B cell (primary cell): ENCODE results near the gene MOV10L1. TPM values are rescaled to one million over a fixed set of nuclear protein-coding genes. Genes with fewer than 3 reads are reported as not detected.

Experiments used
- ATAC-seq: fragments of 200-7000 bp; cut with Tn5 transposase; one replicate; pipeline ENCODE4 v1.10.0; 2021; ENCODE audit warnings: low read depth, mild to moderate bottlenecking, moderate number of reproducible peaks, moderate library complexity
- CTCF ChIA-PET: fragments of 350-600 bp; sonication (Branson Sonifier 250); formaldehyde crosslinking; loops from one replicate; lab custom pipeline; 2021; ENCODE audit warnings: antibody characterized with exemption, inconsistent platforms; lab: Charles Lee
- POLR2A ChIA-PET: fragments of 350-600 bp; sonication (Branson Sonifier 250); formaldehyde crosslinking; loops from one replicate; lab custom pipeline; 2021; ENCODE audit warnings: antibody characterized with exemption; lab: Charles Lee
- DNase-seq: peaks from one replicate; pipeline ENCODE4 v3.0.0; 2013
- H2AFZ ChIP-seq: 2 replicates; pipeline ENCODE4 v1.6.1; 2012; ENCODE audit warnings: mild to moderate bottlenecking, low read depth, low read length; ENCODE audit not compliant: insufficient read depth, poor library complexity, severe bottlenecking
- H3K27ac ChIP-seq, 2 donors: 1 replicate in 1 of 2; 2 replicates in 1 of 2; pipeline ENCODE4 v1.5.1; 2012 to 2013; ENCODE audit warnings: low read length in 2 of 2, mild to moderate bottlenecking in 2 of 2, moderate library complexity in 1 of 2
- H3K27me3 ChIP-seq, 4 experiments: fragments of 200-600 bp in 1 of 4; sonication (generic) in 1 of 4; replicated peaks in 1 of 4; 1 replicate in 2 of 4; 2 replicates in 2 of 4; pipeline versions ENCODE4 v1.6.1 to v1.7.0; 2013 to 2016; ENCODE audit warnings: low read length in 3 of 4, mild to moderate bottlenecking in 2 of 4, mixed read lengths in 1 of 4, moderate library complexity in 1 of 4; ENCODE audit not compliant: insufficient read depth in 4 of 4, control insufficient read depth in 3 of 4; ENCODE audit errors: control extremely low read depth in 1 of 4
- H3K36me3 ChIP-seq, 2 experiments: replicated peaks in 1 of 2; 1 replicate in 1 of 2; 2 replicates in 1 of 2; pipeline versions ENCODE4 v1.6.1 to v1.7.1; 2013; ENCODE audit warnings: low read length in 1 of 2; ENCODE audit not compliant: insufficient read depth in 2 of 2, control insufficient read depth in 1 of 2; ENCODE audit errors: control extremely low read depth in 1 of 2, extremely low read depth in 1 of 2
- H3K4me1 ChIP-seq, 2 donors: fragments of 200-600 bp in 1 of 2; sonication (generic) in 1 of 2; 1 replicate in 1 of 2; 2 replicates in 1 of 2; pipeline versions ENCODE4 v1.5.1 to v1.6.1; 2013 to 2017; ENCODE audit warnings: low read length in 2 of 2; ENCODE audit not compliant: control insufficient read depth in 2 of 2, insufficient read depth in 2 of 2
- H3K4me2 ChIP-seq: replicated peaks from 2 replicates; pipeline ENCODE3; 2012; ENCODE audit warnings: mild to moderate bottlenecking, low read depth, low read length; ENCODE audit not compliant: poor library complexity, severe bottlenecking
- H3K4me3 ChIP-seq, 5 experiments: fragments of 200-600 bp in 1 of 5; sonication (generic) in 1 of 5; 1 replicate in 3 of 5; 2 replicates in 2 of 5; pipeline versions ENCODE4 v1.5.1 to v1.7.0; 2011 to 2016; ENCODE audit warnings: low read length in 4 of 5, mild to moderate bottlenecking in 4 of 5, low read depth in 2 of 5, control low read depth in 1 of 5, moderate library complexity in 1 of 5; ENCODE audit not compliant: insufficient read depth in 1 of 5; ENCODE audit errors: control extremely low read depth in 1 of 5, extremely low read depth in 1 of 5
- H3K79me2 ChIP-seq: fragments of 200-600 bp; sonication (generic); one replicate; pipeline ENCODE4 v1.6.0; 2016; ENCODE audit warnings: low read length; ENCODE audit not compliant: control insufficient read depth, insufficient read depth
- H3K9ac ChIP-seq: fragments of 200-600 bp; sonication (generic); 2 replicates; pipeline ENCODE4 v1.6.1; 2017; ENCODE audit warnings: mild to moderate bottlenecking, low read length, moderate library complexity
- H3K9me3 ChIP-seq, 3 donors: one replicate each; pipeline versions ENCODE4 v1.6.1 to v1.7.1; 2013; ENCODE audit warnings: low read length in 2 of 3; ENCODE audit not compliant: control insufficient read depth in 2 of 3, insufficient read depth in 1 of 3; ENCODE audit errors: control extremely low read depth in 1 of 3
- H4K20me1 ChIP-seq: 2 replicates; pipeline ENCODE4 v1.6.0; 2012; ENCODE audit warnings: mild to moderate bottlenecking, low read length; ENCODE audit not compliant: insufficient read depth, control insufficient read depth, poor library complexity, severe bottlenecking
- H3K27ac Mint-ChIP-seq: one replicate; pipeline ENCODE4 v1.8.0; 2021; ENCODE audit warnings: mixed read lengths
- H3K27me3 Mint-ChIP-seq: one replicate; pipeline ENCODE4 v1.8.0; 2021; ENCODE audit warnings: mixed read lengths
- H3K4me1 Mint-ChIP-seq: one replicate; pipeline ENCODE4 v1.8.0; 2021; ENCODE audit warnings: mixed read lengths
- H3K4me3 Mint-ChIP-seq: one replicate; pipeline ENCODE4 v1.8.0; 2021; ENCODE audit warnings: mixed read lengths
- H3K9me3 Mint-ChIP-seq: one replicate; pipeline ENCODE4 v1.8.0; 2022; ENCODE audit warnings: mixed read lengths; ENCODE audit not compliant: insufficient read depth
- EZH2 ChIP-seq: IDR thresholded peaks from 2 replicates; pipeline ENCODE4 v1.6.1; 2012; ENCODE audit warnings: borderline replicate concordance, low read depth, mild to moderate bottlenecking, moderate library complexity, low read length; ENCODE audit not compliant: insufficient read depth, poor library complexity, severe bottlenecking
- WGBS: methylation state at CpG from one replicate; pipeline ENCODE4 v1.1.5; 2013; ENCODE audit warnings: missing lambda C conversion rate; ENCODE audit not compliant: insufficient coverage; 5-methylcytosine and 5-hydroxymethylcytosine counted together
- intact Hi-C: fragments of 100-400 bp; cut with micrococcal nuclease; formaldehyde crosslinking; loops from one replicate; pipeline ENCODE4 v1.10.0; 2022
- polyA plus RNA-seq: library from polyadenylated mRNA; depleted of rRNA; stranded (reverse); fragments of >200 nt; gene quantifications from 2 replicates; pipeline ENCODE4 v1.2.3, GENCODE V29; 2012
- total RNA-seq, 2 donors: library from RNA; stranded (reverse); fragments of 120-200 nt in 1 of 2; gene quantifications; 1 replicate in 1 of 2; 2 replicates in 1 of 2; pipeline versions ENCODE4 v1.2.3 to v1.2.4, GENCODE V29; 2013 to 2022
- TF ChIP-seq, protein P1 (sequence below): fragments of 200-600 bp; IDR thresholded peaks from one replicate; pipeline ENCODE4 v1.8.0; 2022; ENCODE audit warnings: antibody characterized with exemption, mild to moderate bottlenecking

MOV10L1 gene
- total and polyA plus RNA-seq, 2 donors (not counting 1 experiment from before 2014, with no cell fraction given) = not detected

DNA sequence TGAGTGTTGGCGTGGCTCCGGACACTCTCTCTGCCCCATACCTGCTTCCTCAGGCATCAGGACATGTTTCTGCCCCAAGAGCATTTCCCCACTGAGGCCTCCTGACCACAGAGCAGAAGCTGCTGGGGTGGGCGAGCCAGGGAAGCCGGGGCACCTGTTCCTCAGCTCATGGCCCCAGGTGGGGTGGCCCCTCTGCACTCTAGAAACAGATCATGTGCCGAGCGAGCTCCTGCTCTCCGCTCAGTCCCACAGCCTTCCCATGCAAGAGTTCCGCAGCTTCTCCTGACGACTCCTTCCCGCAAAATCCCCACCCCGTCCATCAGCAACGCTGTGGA is 58.3 kb downstream of the MOV10L1 start:
- 81% methylated on average over 12 of the region's 12 CpGs for WGBS
- Histone ChIP-seq H2AFZ (no peak overlapping the region), H3K27me3 (peaks cover 0 to 3% (median 0%) of the 10 kb centered on the region in 4 experiments), H3K9ac (no peak overlapping the region), H3K36me3 (no peaks in the 10 kb centered on the region), H3K4me3 (no peak overlapping the region), H3K79me2 (no peaks in the 10 kb centered on the region), H4K20me1 (no peaks in the 10 kb centered on the region), H3K9me3 (no peaks in the 10 kb centered on the region), H3K27ac (no peak overlapping the region), H3K4me1 (peaks cover 3 to 8% of the 10 kb centered on the region in 2 donors), H3K4me2 (no peak overlapping the region)
- Mint-ChIP-seq H3K9me3 (no peaks in the 10 kb centered on the region), H3K4me3 (no peak overlapping the region), H3K27me3 (peaks cover 6% of the 10 kb centered on the region), H3K27ac (no peak overlapping the region), H3K4me1 (peaks cover 7% of the 10 kb centered on the region)
- TF ChIP-seq EZH2 = no peak
- TF ChIP-seq, protein P1, sequence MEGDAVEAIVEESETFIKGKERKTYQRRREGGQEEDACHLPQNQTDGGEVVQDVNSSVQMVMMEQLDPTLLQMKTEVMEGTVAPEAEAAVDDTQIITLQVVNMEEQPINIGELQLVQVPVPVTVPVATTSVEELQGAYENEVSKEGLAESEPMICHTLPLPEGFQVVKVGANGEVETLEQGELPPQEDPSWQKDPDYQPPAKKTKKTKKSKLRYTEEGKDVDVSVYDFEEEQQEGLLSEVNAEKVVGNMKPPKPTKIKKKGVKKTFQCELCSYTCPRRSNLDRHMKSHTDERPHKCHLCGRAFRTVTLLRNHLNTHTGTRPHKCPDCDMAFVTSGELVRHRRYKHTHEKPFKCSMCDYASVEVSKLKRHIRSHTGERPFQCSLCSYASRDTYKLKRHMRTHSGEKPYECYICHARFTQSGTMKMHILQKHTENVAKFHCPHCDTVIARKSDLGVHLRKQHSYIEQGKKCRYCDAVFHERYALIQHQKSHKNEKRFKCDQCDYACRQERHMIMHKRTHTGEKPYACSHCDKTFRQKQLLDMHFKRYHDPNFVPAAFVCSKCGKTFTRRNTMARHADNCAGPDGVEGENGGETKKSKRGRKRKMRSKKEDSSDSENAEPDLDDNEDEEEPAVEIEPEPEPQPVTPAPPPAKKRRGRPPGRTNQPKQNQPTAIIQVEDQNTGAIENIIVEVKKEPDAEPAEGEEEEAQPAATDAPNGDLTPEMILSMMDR = no peak
- ChIA-PET CTCF (interaction anchor here (0.6 to 6.0 kb wide), 12 partner anchors 43 to 499 kb away, joined by 3 to 75 read pairs (median 5); no protein-coding TSS in a partner anchor), POLR2A (no interaction called here)
- ATAC-seq (no peak), DNase-seq (no peak)
- intact Hi-C loops = loop anchor here (2.0 kb wide), 1 partner anchor 53 kb away; the partner anchor contains the start of gene SELENOO

DNA sequence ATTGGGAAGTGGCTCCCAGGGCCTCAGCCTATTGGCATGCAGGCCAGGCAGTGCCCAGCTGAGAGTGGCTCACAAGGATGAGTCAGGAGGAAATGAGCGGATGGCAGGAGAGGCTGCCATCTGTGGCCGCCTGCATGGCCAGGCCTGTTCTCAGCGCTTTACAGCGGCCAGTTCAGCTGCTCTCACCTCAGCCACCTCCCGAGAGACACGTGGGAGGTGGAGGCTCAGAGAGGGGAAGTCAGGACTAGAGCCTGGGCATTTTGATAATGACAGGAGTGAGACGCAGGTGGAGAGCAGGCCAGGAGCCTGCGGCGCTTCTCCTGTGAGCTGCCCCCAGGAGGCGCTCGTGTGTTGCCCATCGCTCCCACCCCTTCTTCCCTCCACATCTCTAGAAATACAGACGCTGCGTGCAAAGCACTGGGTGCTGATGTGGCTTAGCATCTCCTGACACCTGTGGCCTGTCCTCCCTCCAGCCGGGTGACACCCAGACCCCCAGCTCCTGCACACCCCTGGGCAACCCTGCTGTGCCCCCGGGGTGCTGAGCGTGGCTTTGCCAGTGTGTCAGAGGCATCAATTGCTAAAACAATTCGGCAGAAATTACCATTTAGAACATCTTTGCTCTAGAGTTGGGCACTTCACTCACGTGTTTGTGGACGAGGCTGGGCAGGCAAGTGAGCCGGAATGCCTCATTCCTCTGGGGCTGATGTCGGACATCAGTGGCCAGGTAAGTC is 59.4 kb downstream of the MOV10L1 start:
- Mint-ChIP-seq H3K4me3 (no peak overlapping the region), H3K27me3 (peaks cover 4% of the 10 kb centered on the region), H3K4me1 (peaks cover 7% of the 10 kb centered on the region), H3K27ac (peak overlapping the region; percentile 72), H3K9me3 (no peaks in the 10 kb centered on the region)
- H3K9ac ChIP-seq = no peak overlapping the region
- ATAC-seq (peak; percentile 99), DNase-seq (peak; percentile 90)
- no peaks in the 10 kb centered on the region for H3K79me2 ChIP-seq
- H3K4me2 ChIP-seq = no peak overlapping the region
- H3K36me3 ChIP-seq = no peaks in the 10 kb centered on the region
- no peak overlapping the region for H3K4me3 ChIP-seq
- peaks cover 0 to 3% (median 0%) of the 10 kb centered on the region in 4 experiments for H3K27me3 ChIP-seq
- 24% methylated on average over 19 of the region's 22 CpGs for WGBS
- H4K20me1 ChIP-seq = no peaks in the 10 kb centered on the region
- no peaks in the 10 kb centered on the region for H3K9me3 ChIP-seq
- POLR2A ChIA-PET = interaction anchor here (1.0 to 1.3 kb wide), 3 partner anchors 38 to 60 kb away, joined by 3 to 7 read pairs (median 4); no protein-coding TSS in a partner anchor
- CTCF ChIA-PET = interaction anchor here (0.6 to 6.0 kb wide), 21 partner anchors 15 to 381 kb away, joined by 3 to 75 read pairs (median 4); no protein-coding TSS in a partner anchor
- TF ChIP-seq EZH2 = no peak
- TF ChIP-seq, protein P1 = peak; percentile 94
- H3K4me1 ChIP-seq = peaks cover 3 to 8% of the 10 kb centered on the region in 2 donors
- H2AFZ ChIP-seq = no peak overlapping the region
- H3K27ac ChIP-seq = no peak overlapping the region
- intact Hi-C loops = loop anchor here (1.0 to 2.0 kb wide), 4 partner anchors 41 to 88 kb away; partner anchors contain the start of gene SELENOO
